Prostate gland (tissue), 2 donors: ENCODE measurements around the gene LRP3. TPM values are rescaled to one million over a fixed set of nuclear protein-coding genes. Genes with fewer than 3 reads are reported as not detected.

Experiments used
- DNase-seq: peaks from one replicate; pipeline ENCODE4 v3.0.0-alpha.2; 2019; ENCODE audit warnings: low spot score
- H3K27ac ChIP-seq, 2 donors: fragments of 200-600 bp; sonication (generic); 2 replicates each; pipeline ENCODE4 v1.5.1; 2017 to 2019
- H3K27me3 ChIP-seq: fragments of 200-600 bp; sonication (generic); replicated peaks from 2 replicates; pipeline ENCODE4 v1.5.1; 2019; ENCODE audit not compliant: insufficient read depth
- H3K36me3 ChIP-seq, 2 donors: fragments of 200-600 bp; sonication (generic); 1 replicate in 1 of 2; 2 replicates in 1 of 2; pipeline versions ENCODE4 v1.5.1 to v1.8.1; 2017 to 2019
- H3K4me1 ChIP-seq: fragments of 200-600 bp; sonication (generic); replicated peaks from 2 replicates; pipeline ENCODE4 v1.5.1; 2019
- H3K4me3 ChIP-seq, 2 donors: fragments of 200-600 bp; sonication (generic); 2 replicates each; pipeline ENCODE4 v1.5.1; 2017 to 2019
- H3K9me3 ChIP-seq: fragments of 200-600 bp; sonication (generic); 2 replicates; pipeline ENCODE4 v1.5.1; 2017
- CTCF ChIP-seq, 4 experiments: fragments of 200-600 bp in 2 of 4; fragments of 450-650 bp in 2 of 4; sonication (generic) in 2 of 4; IDR thresholded peaks; 1 replicate in 3 of 4; 2 replicates in 1 of 4; pipeline ENCODE4 v1.5.1; 2016 to 2019; ENCODE audit warnings: antibody characterized with exemption in 4 of 4, mild to moderate bottlenecking in 2 of 4, moderate library complexity in 2 of 4
- POLR2A ChIP-seq: fragments of 450-650 bp; IDR thresholded peaks from one replicate; pipeline ENCODE4 v1.6.1; 2016; ENCODE audit warnings: antibody characterized with exemption, mild to moderate bottlenecking
- POLR2AphosphoS5 ChIP-seq: sonication (generic); formaldehyde crosslinking; IDR thresholded peaks from one replicate; pipeline ENCODE4 v1.6.1; 2017; ENCODE audit warnings: antibody characterized with exemption
- WGBS: methylation state at CpG from one replicate; pipeline ENCODE4 v1.1.5; 2018; 5-methylcytosine and 5-hydroxymethylcytosine counted together
- intact Hi-C: fragments of 100-400 bp; cut with DNase I; formaldehyde crosslinking; loops from one replicate; pipeline ENCODE4 v1.14.2; 2022
- total RNA-seq, 2 donors: library from RNA; depleted of rRNA; stranded (reverse); fragments of >200 nt; gene quantifications; one replicate each; pipeline ENCODE4 v1.1.0, GENCODE V29; 2016

LRP3 gene, protein sequence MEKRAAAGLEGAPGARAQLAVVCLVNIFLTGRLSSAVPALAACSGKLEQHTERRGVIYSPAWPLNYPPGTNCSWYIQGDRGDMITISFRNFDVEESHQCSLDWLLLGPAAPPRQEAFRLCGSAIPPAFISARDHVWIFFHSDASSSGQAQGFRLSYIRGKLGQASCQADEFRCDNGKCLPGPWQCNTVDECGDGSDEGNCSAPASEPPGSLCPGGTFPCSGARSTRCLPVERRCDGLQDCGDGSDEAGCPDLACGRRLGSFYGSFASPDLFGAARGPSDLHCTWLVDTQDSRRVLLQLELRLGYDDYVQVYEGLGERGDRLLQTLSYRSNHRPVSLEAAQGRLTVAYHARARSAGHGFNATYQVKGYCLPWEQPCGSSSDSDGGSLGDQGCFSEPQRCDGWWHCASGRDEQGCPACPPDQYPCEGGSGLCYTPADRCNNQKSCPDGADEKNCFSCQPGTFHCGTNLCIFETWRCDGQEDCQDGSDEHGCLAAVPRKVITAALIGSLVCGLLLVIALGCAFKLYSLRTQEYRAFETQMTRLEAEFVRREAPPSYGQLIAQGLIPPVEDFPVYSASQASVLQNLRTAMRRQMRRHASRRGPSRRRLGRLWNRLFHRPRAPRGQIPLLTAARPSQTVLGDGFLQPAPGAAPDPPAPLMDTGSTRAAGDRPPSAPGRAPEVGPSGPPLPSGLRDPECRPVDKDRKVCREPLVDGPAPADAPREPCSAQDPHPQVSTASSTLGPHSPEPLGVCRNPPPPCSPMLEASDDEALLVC
- 10 to 100 TPM; 63.7 to 64.4 TPM for total RNA-seq

DNA sequence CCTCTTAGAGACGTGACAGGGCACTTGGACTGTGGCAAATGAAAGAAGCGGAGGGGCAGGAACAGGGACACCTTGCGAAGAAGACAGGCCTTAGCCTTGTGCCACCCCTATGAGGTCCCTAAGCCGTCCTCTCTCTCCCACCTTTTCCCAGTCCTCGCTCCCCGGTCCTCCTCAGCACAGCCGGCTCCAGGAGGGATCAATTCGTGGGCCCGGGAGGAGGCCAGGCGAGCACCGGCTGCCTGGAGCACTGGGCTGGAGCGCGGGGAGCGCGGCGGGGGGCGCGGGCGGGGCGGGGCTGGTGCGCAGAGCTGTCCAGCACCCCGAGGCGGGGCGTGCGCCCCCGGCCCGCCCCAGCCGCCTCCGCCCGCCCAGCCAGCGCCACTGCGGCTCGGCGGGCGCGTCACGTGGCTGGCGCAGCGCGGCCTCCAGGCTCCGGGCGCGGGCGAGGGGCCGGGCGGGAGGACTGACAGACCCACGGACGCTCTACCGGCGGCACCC lies at the start of gene LRP3:
TSS of gene LRP3 (plus strand) at position 466 of the 498 bp plus-strand sequence. CDS start 456 bp downstream, outside the sequence.
- intact Hi-C loops = no loop called here
- Histone ChIP-seq H3K27me3 (no peaks in the 10 kb centered on the region), H3K4me3 (peak within 1 kb of the TSS; percentile 59 to 63), H3K9me3 (no peaks in the 10 kb centered on the region), H3K36me3 (no peaks in the 10 kb centered on the region), H3K4me1 (peaks cover 9% of the 10 kb centered on the region), H3K27ac (peak within 1 kb of the TSS; percentile 1 to 58)
- TF ChIP-seq CTCF (IDR thresholded peaks at IDR 0.05) (no peak), POLR2A (no peak), POLR2AphosphoS5 (no peak)
- DNase-seq = peak; percentile 38
- WGBS = 9% methylated on average over 18 of the region's 50 CpGs

- Histone ChIP-seq H3K4me1 (no peaks in the 10 kb centered on the region), H3K27me3 (no peaks in the 10 kb centered on the region), H3K4me3 (no peak overlapping the region), H3K9me3 (no peaks in the 10 kb centered on the region), H3K27ac (no peak overlapping the region), H3K36me3 (no peaks in the 10 kb centered on the region)
- DNase-seq = no peak
- no peak for TF ChIP-seq POLR2AphosphoS5
- no peak for TF ChIP-seq POLR2A
- no peak for TF ChIP-seq CTCF (IDR thresholded peaks at IDR 0.05)
- 93% methylated on average over 9 of the region's 9 CpGs for WGBS
- intact Hi-C loops = loop anchor here (10.0 kb wide), 1 partner anchor 259 kb away; no protein-coding TSS in a partner anchor
Measured at GRCh38 chr19:33146209-33146608, 47.9 kb upstream of the LRP3 start.

DNA sequence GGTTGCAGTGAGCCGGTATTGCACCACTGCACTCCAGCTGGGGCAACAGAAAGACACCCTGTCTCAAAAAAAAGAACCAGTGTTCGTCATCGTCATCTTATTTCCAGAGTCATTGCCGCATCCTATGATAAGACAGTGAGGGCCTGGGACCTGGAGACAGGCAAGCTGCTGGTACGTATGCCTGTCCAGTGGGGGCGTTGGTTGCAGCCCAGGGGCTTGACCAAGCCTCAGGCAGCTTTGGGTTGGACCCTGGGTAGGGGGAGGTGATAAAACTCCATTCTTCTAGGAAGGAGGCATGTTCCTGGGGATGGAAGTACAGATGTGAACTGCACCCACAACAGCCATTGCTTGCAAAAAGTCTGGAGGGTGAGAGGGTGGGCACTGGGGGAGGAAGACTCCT lies 46.6 kb upstream of the LRP3 start:
- DNase-seq = no peak

GRCh38 chr19:33150852-33151518 lies 43.1 kb upstream of the LRP3 start:
- no peaks in the 10 kb centered on the region for H3K9me3 ChIP-seq
- no peak for DNase-seq
- 71% methylated on average over 14 of the region's 14 CpGs for WGBS
- no peak overlapping the region for H3K27ac ChIP-seq
- H3K4me3 ChIP-seq = no peak overlapping the region
- TF ChIP-seq POLR2A (no peak), POLR2AphosphoS5 (no peak), CTCF (IDR thresholded peaks at IDR 0.05) (no peak)
- no peaks in the 10 kb centered on the region for H3K27me3 ChIP-seq
- no peaks in the 10 kb centered on the region for H3K4me1 ChIP-seq
- H3K36me3 ChIP-seq = no peaks in the 10 kb centered on the region
- intact Hi-C loops = no loop called here

More for the DNA sequence above, 46.6 kb upstream of the LRP3 start:
- Histone ChIP-seq H3K27me3 (no peaks in the 10 kb centered on the region), H3K4me1 (no peaks in the 10 kb centered on the region), H3K27ac (no peak overlapping the region), H3K4me3 (no peak overlapping the region), H3K36me3 (no peaks in the 10 kb centered on the region), H3K9me3 (no peaks in the 10 kb centered on the region)
- TF ChIP-seq CTCF (IDR thresholded peaks at IDR 0.05) = no peak
- TF ChIP-seq POLR2AphosphoS5 = no peak
- no peak for TF ChIP-seq POLR2A
- WGBS = 84% methylated on average over 6 of the region's 6 CpGs
- intact Hi-C loops = loop anchor here (10.0 kb wide), 1 partner anchor 257 kb away; no protein-coding TSS in a partner anchor
